Measurements from ENCODE around the gene WNT2.
A peak's percentile ranks its signal among the peaks of the same experiment; 100 is the strongest.

DNA sequence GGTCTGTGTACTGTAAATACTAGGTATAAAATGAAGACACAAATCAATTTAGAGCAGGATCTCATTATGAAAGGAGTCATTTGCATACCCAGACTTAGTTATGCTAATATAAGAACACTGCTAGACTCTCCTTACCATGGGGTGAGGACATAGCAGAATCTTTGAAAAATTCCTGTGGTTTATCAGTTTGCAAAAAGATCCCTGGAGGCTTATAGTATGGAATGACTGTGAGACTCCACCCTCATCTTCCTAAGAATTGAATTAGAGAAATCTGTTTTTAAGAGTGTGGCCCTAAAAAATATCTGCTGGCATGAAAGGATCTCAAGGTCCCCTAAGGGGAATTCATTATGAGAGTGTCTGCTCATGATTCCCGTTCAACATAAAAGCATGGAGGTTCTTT lies 63.2 kb downstream of the WNT2 start:
- no peak for TF ChIP-seq EZH2 (IDR thresholded peaks at IDR 0.05)
- TF ChIP-seq POLR2AphosphoS5 (IDR thresholded peaks at IDR 0.05; ENCODE audit: borderline replicate concordance, low read depth, low read length): peak; percentile 40; the same call in 1 of the 2 replicates
- no peak for TF ChIP-seq FOXP2 (optimal IDR thresholded peaks at IDR 0.05; ENCODE audit: control extremely low read depth, extremely low read length, insufficient read depth)
